Measurements from ENCODE around the gene VWA3B. TPM values are rescaled to one million over a fixed set of nuclear protein-coding genes. Genes with fewer than 3 reads are reported as not detected.
"Not testable (repeated sequence)": the region's sequence is repeated elsewhere in the genome, so short reads cannot be mapped to it uniquely, and the experiment has no call there.

Gene VWA3B
- total RNA-seq, 3 donors from 2014 or later = 1.2 to 2.8 (median 2.7) TPM

GRCh38 chr2:98137196-98137595, 50.2 kb downstream of the VWA3B start:
- Histone ChIP-seq H3K9me3 (no peaks in the 10 kb centered on the region), H3K4me1 (ENCODE audit: low read depth) (no peaks in the 10 kb centered on the region), H3K36me3 (ENCODE audit: low read depth) (no peaks in the 10 kb centered on the region), H3K4me3 (no peak overlapping the region)
- no peak for TF ChIP-seq CTCF (IDR thresholded peaks at IDR 0.05)
- DNase-seq (no peak), ATAC-seq (no peak)
- intact Hi-C loops (cut with DNase I, micrococcal nuclease) = no loop called here

GRCh38 chr2:98138978-98139377, 52.0 kb downstream of the VWA3B start:
- H3K4me3 ChIP-seq; H3K4me1 ChIP-seq (ENCODE audit: low read depth); intact Hi-C loops (cut with DNase I, micrococcal nuclease); DNase-seq; ATAC-seq; H3K9me3 ChIP-seq; H3K36me3 ChIP-seq (ENCODE audit: low read depth): not testable (repeated sequence)

GRCh38 chr2:98140210-98140609, 53.2 kb downstream of the VWA3B start:
- H3K4me3 ChIP-seq = no peak overlapping the region
- H3K4me1 ChIP-seq (ENCODE audit: low read depth) = no peaks in the 10 kb centered on the region
- H3K36me3 ChIP-seq (ENCODE audit: low read depth) = no peaks in the 10 kb centered on the region
- intact Hi-C loops (cut with DNase I, micrococcal nuclease) = no loop called here
- ATAC-seq (no peak), DNase-seq (no peak)
- no peaks in the 10 kb centered on the region for H3K9me3 ChIP-seq
- TF ChIP-seq CTCF (IDR thresholded peaks at IDR 0.05) = no peak

- Histone ChIP-seq H3K36me3 (ENCODE audit: low read depth) (no peaks in the 10 kb centered on the region), H3K4me1 (ENCODE audit: low read depth) (no peaks in the 10 kb centered on the region), H3K4me3 (no peak overlapping the region), H3K9me3 (no peaks in the 10 kb centered on the region)
- ATAC-seq (no peak), DNase-seq (no peak)
- intact Hi-C loops (cut with DNase I, micrococcal nuclease) = no loop called here
- TF ChIP-seq CTCF (IDR thresholded peaks at IDR 0.05) = no peak
Observed at GRCh38 chr2:98142106-98142791, 55.3 kb downstream of the VWA3B start.

GRCh38 chr2:98145070-98145469, 58.1 kb downstream of the VWA3B start:
- DNase-seq = no peak
- Histone ChIP-seq H3K36me3 (ENCODE audit: low read depth) (no peaks in the 10 kb centered on the region), H3K4me1 (ENCODE audit: low read depth) (no peaks in the 10 kb centered on the region), H3K9me3 (no peaks in the 10 kb centered on the region), H3K4me3 (no peak overlapping the region)
- intact Hi-C loops (cut with DNase I, micrococcal nuclease) = no loop called here
- TF ChIP-seq CTCF (IDR thresholded peaks at IDR 0.05) = no peak
- ATAC-seq = no peak

GRCh38 chr2:98147900-98148299, 60.9 kb downstream of the VWA3B start:
- H3K4me3 ChIP-seq; ATAC-seq; H3K9me3 ChIP-seq; H3K36me3 ChIP-seq (ENCODE audit: low read depth); DNase-seq; intact Hi-C loops (cut with DNase I, micrococcal nuclease); H3K4me1 ChIP-seq (ENCODE audit: low read depth): not testable (repeated sequence)
